Endothelial cell of umbilical vein (primary cell): Measurements from ENCODE around the gene C16orf90. TPM values are rescaled to one million over a fixed set of nuclear protein-coding genes. Genes with fewer than 3 reads are reported as not detected.

ENCODE experiments used
- BruUV-seq: library from RNA; stranded (reverse); fragments of 400-500 nt; replicated peaks from 2 replicates; lab custom pipeline; 2021; lab: Mats Ljungman, UMichigan
- CTCF ChIA-PET: fragments of 300-600, 350-600 bp; sonication (Branson Sonifier 250); formaldehyde crosslinking; loops from one replicate; lab custom pipeline; 2021; ENCODE audit warnings: antibody characterized with exemption, inconsistent platforms; lab: Charles Lee
- POLR2A ChIA-PET: fragments of 300-600, 350-600 bp; sonication (Branson Sonifier 250); formaldehyde crosslinking; loops from one replicate; lab custom pipeline; 2021; ENCODE audit warnings: antibody characterized with exemption, inconsistent platforms; lab: Charles Lee
- DNase-seq: peaks from one replicate; pipeline ENCODE4 v3.0.0-alpha.2; 2011; ENCODE audit warnings: low read depth, low spot score
- FAIRE-seq: peaks from 2 replicates; lab custom pipeline; 2011; peaks lifted over from hg19 to GRCh38; lab: Jason Lieb, UNC
- H2AFZ ChIP-seq: 2 replicates; pipeline ENCODE4 v1.6.0; 2012; ENCODE audit warnings: low read depth, low read length, control low read depth, inconsistent platforms
- H3K27ac ChIP-seq: 2 replicates; pipeline ENCODE4 v1.5.1; 2011; ENCODE audit warnings: low read depth, mild to moderate bottlenecking, control low read depth, low read length, moderate library complexity; ENCODE audit not compliant: insufficient read depth
- H3K27me3 ChIP-seq, 2 experiments: 2 replicates each; pipeline versions ENCODE4 v1.6.0 to v1.6.1; 2011; ENCODE audit warnings: low read length in 2 of 2, mixed read lengths in 1 of 2; ENCODE audit not compliant: control insufficient read depth in 2 of 2, insufficient read depth in 2 of 2
- H3K36me3 ChIP-seq, 2 experiments: 2 replicates in 1 of 2; 3 replicates in 1 of 2; pipeline ENCODE4 v1.5.1; 2011; ENCODE audit warnings: low read length in 2 of 2, mild to moderate bottlenecking in 1 of 2, moderate library complexity in 1 of 2; ENCODE audit not compliant: control insufficient read depth in 2 of 2, insufficient read depth in 2 of 2; ENCODE audit errors: extremely low read depth in 1 of 2
- H3K4me1 ChIP-seq: 3 replicates; pipeline ENCODE4 v1.5.1; 2011; ENCODE audit warnings: mild to moderate bottlenecking, low read length; ENCODE audit not compliant: control insufficient read depth, insufficient read depth; ENCODE audit errors: extremely low read depth
- H3K4me2 ChIP-seq: 2 replicates; pipeline ENCODE4 v1.6.1; 2011; ENCODE audit warnings: low read length, control low read depth, mixed read lengths; ENCODE audit not compliant: insufficient read depth
- H3K4me3 ChIP-seq, 3 experiments: fragments of 200-600 bp in 1 of 3; sonication (generic), shearing (Covaris generic) in 1 of 3; replicated peaks in 1 of 3; 2 replicates each; pipeline ENCODE4 v1.5.1; 2011 to 2016; ENCODE audit warnings: control low read depth in 3 of 3, low read length in 3 of 3, mild to moderate bottlenecking in 2 of 3, inconsistent platforms in 1 of 3, low read depth in 1 of 3, moderate library complexity in 1 of 3; ENCODE audit not compliant: insufficient read depth in 1 of 3
- H3K79me2 ChIP-seq: 2 replicates; pipeline ENCODE4 v1.6.0; 2012; ENCODE audit warnings: low read length, inconsistent platforms; ENCODE audit not compliant: control insufficient read depth, insufficient read depth
- H3K9ac ChIP-seq: replicated peaks from 2 replicates; pipeline ENCODE3; 2011; ENCODE audit warnings: low read length, control low read depth; ENCODE audit not compliant: insufficient read depth; ENCODE audit errors: extremely low read depth
- H3K9me1 ChIP-seq: replicated peaks from 3 replicates; pipeline ENCODE4 v1.6.0; 2011; ENCODE audit warnings: mild to moderate bottlenecking, low read length; ENCODE audit not compliant: control insufficient read depth, insufficient read depth; ENCODE audit errors: extremely low read depth
- H3K9me3 ChIP-seq: replicated peaks from 2 replicates; pipeline ENCODE4 v1.5.1; 2012; ENCODE audit warnings: low read length, inconsistent platforms; ENCODE audit not compliant: control insufficient read depth, insufficient read depth
- H4K20me1 ChIP-seq: replicated peaks from 2 replicates; pipeline ENCODE3; 2011; ENCODE audit warnings: mild to moderate bottlenecking, low read length; ENCODE audit not compliant: control insufficient read depth, insufficient read depth; ENCODE audit errors: extremely low read depth
- CTCF ChIP-seq, 2 donors: IDR thresholded peaks; 1 replicate in 1 of 2; 2 replicates in 1 of 2; pipeline ENCODE4 v1.5.1; 2011; ENCODE audit warnings: low read length in 2 of 2, mild to moderate bottlenecking in 2 of 2, moderate library complexity in 2 of 2, control low read depth in 1 of 2, inconsistent platforms in 1 of 2, low read depth in 1 of 2; ENCODE audit not compliant: insufficient read depth in 1 of 2; ENCODE audit errors: extremely low read depth in 1 of 2
- EZH2 ChIP-seq: IDR thresholded peaks from 2 replicates; pipeline ENCODE4 v1.6.1; 2012; ENCODE audit warnings: borderline replicate concordance, low read depth, mild to moderate bottlenecking, moderate library complexity, low read length, inconsistent platforms; ENCODE audit not compliant: severe bottlenecking
- MAX ChIP-seq: IDR thresholded peaks from 2 replicates; pipeline ENCODE4 v1.6.1; 2011; ENCODE audit not compliant: insufficient read depth, insufficient read length
- dilution Hi-C: fragments of 300-500 bp; cut with MboI; formaldehyde crosslinking; loops from one replicate; pipeline ENCODE4 v1.15.0; 2019; ENCODE audit warnings: low sequenced_read_pairs; ENCODE audit not compliant: extremely low pct_ligation_motif_present
- intact Hi-C: fragments of 100-400 bp; cut with micrococcal nuclease; formaldehyde crosslinking; loops from one replicate; pipeline ENCODE4 v1.10.0; 2022
- polyA plus RNA-seq, 4 experiments: library from polyadenylated mRNA; depleted of rRNA in 3 of 4; stranded (reverse) in 3 of 4; unstranded in 1 of 4; fragments of >200 nt; gene quantifications; 2 replicates each; pipeline versions ENCODE4 v1.2.1 to v1.2.3, GENCODE V29; 2011 to 2012; ENCODE audit warnings: missing spikeins in 1 of 4
- total RNA-seq: library from RNA; stranded (reverse); gene quantifications from 2 replicates; pipeline ENCODE4 v1.2.3, GENCODE V29; 2021

The C16orf90 gene
- total and polyA plus RNA-seq, 2 donors (not counting 3 experiments of a cell fraction or from before 2014, with no cell fraction given) = not detected

- H2AFZ ChIP-seq = no peak overlapping the region
- H3K9ac ChIP-seq = no peak overlapping the region
- intact Hi-C loops (no loop called here), dilution Hi-C loops (no loop called here)
- BruUV-seq = no TSS peak
- TF ChIP-seq MAX = no peak
- TF ChIP-seq EZH2 = no peak
- TF ChIP-seq CTCF (IDR thresholded peaks at IDR 0.05; ENCODE audit: extremely low read depth in 1 of 2, insufficient read depth in 1 of 2, low read depth in 1 of 2, low read length in 2 of 2) = no peak
- ChIA-PET CTCF (no interaction called here), POLR2A (no interaction called here)
- no peaks in the 10 kb centered on the region for H3K27me3 ChIP-seq
- H4K20me1 ChIP-seq = no peaks in the 10 kb centered on the region
- DNase-seq (no peak), FAIRE-seq (no peak)
- peaks cover 2 to 45% of the 10 kb centered on the region in 2 experiments for H3K36me3 ChIP-seq
- H3K4me1 ChIP-seq = no peaks in the 10 kb centered on the region
- H3K9me1 ChIP-seq = no peaks in the 10 kb centered on the region
- H3K79me2 ChIP-seq = peaks cover under 1% of the 10 kb centered on the region
- no peaks in the 10 kb centered on the region for H3K9me3 ChIP-seq
- no peak overlapping the region for H3K4me2 ChIP-seq
- H3K27ac ChIP-seq = no peak overlapping the region
- H3K4me3 ChIP-seq = no peak overlapping the region
Observed at GRCh38 chr16:3484318-3485096, 10.8 kb downstream of the C16orf90 start.
